Neural cell (in vitro differentiated cells): ENCODE data around the gene AARS1.
"Not testable (repeated sequence)": the region's sequence is repeated elsewhere in the genome, so short reads cannot be mapped to it uniquely, and the experiment has no call there.

ENCODE experiments used
- CTCF ChIP-seq: fragments of 450-650 bp; IDR thresholded peaks from 2 replicates; pipeline ENCODE4 v1.5.1; 2014; ENCODE audit warnings: antibody characterized with exemption, mild to moderate bottlenecking, moderate library complexity; ENCODE audit not compliant: poor library complexity, severe bottlenecking
- EP300 ChIP-seq: fragments of 450-650 bp; conservative IDR thresholded peaks from 2 replicates; pipeline ENCODE4 v1.6.1; 2014; ENCODE audit warnings: antibody characterized with exemption, mild to moderate bottlenecking, moderate library complexity; ENCODE audit not compliant: poor library complexity, severe bottlenecking
- RAD21 ChIP-seq: fragments of 450-650 bp; conservative IDR thresholded peaks from 2 replicates; pipeline ENCODE4 v1.6.1; 2014; ENCODE audit warnings: antibody characterized with exemption, mild to moderate bottlenecking, moderate library complexity

GRCh38 chr16:70307726-70308125 is 18.4 kb upstream of the AARS1 start:
- TF ChIP-seq RAD21, CTCF, EP300: not testable (repeated sequence)
